Measurements from ENCODE around the gene VIM.

Gene VIM

GRCh38 chr10:17276756-17277424 lies 48.8 kb downstream of the VIM start:
- no peak for TF ChIP-seq CTCF (IDR thresholded peaks at IDR 0.05; ENCODE audit: low read depth, low read length)

DNA sequence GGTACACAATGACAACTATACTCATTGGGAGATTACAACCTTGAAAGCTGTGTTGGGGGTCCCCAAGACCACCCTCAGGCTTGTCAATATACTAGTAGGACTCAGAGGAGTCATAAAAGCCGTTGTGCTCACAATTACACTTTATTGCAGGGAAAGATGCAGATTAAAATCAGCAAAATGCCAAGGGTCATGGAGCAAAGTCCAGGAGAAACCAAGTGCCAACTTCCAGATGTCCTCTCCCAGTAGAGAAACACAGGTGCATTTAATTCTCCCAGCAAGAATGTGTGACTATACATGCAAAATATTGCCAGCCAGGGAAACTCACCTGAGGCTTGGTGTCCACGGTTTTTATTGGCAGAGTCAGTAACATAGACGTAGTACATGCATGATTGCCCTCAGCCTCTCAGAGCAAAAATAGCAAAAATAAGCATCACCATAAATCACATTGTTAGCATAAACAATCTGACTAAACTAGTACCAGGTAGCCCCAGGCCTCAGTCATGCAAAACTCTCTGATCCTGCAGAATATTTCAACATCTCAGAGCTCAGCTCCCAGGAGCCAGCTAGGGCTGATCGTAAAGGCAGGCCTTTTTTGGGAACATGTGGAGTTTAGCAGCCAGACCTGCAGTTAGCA lies 50.7 kb downstream of the VIM start:
- no peak for TF ChIP-seq CTCF (IDR thresholded peaks at IDR 0.05; ENCODE audit: low read depth, low read length)
- no peak for DNase-seq (ENCODE audit: extremely low read depth, low read depth)

More at GRCh38 chr10:17276756-17277424, 48.8 kb downstream of the VIM start:
- DNase-seq (ENCODE audit: extremely low read depth, low read depth): no peak

GRCh38 chr10:17282311-17282710 lies 54.3 kb downstream of the VIM start:
- no peak for TF ChIP-seq CTCF (IDR thresholded peaks at IDR 0.05; ENCODE audit: low read depth, low read length)

GRCh38 chr10:17286562-17287550 lies 58.8 kb downstream of the VIM start:
- no peak for TF ChIP-seq CTCF (IDR thresholded peaks at IDR 0.05; ENCODE audit: low read depth, low read length)
- no peak for DNase-seq (ENCODE audit: extremely low read depth, low read depth)

More at GRCh38 chr10:17282311-17282710, 54.3 kb downstream of the VIM start:
- no peak for DNase-seq (ENCODE audit: extremely low read depth, low read depth)
